SK-N-SH treated with all-trans-retinoic acid at 6 μM for 48 hours (cell line): ENCODE results near the gene DNAAF8.

Source experiments
- ATAC-seq: fragments of 200-7000 bp; cut with Tn5 transposase; 3 replicates; pipeline ENCODE4 v1.9.1; 2020; ENCODE audit warnings: mild to moderate bottlenecking, moderate library complexity
- ARNTL ChIP-seq: fragments of 450-650 bp; formaldehyde crosslinking; IDR thresholded peaks from 2 replicates; pipeline ENCODE4 v1.5.0; 2020; ENCODE audit warnings: low read depth, mild to moderate bottlenecking, moderate library complexity, borderline replicate concordance
- BACH2 ChIP-seq: fragments of 250-450 bp; sonication (Bioruptor Pico); IDR thresholded peaks from 2 replicates; pipeline ENCODE4 v1.9.0; 2021; ENCODE audit warnings: mild to moderate bottlenecking, borderline replicate concordance
- CREB5 ChIP-seq: fragments of 250-450 bp; sonication (Bioruptor Pico); IDR thresholded peaks from 2 replicates; pipeline ENCODE4 v1.5.1; 2020; ENCODE audit warnings: low read depth, mild to moderate bottlenecking, moderate library complexity
- CSDC2 ChIP-seq: fragments of 250-450 bp; sonication (Bioruptor Pico); IDR thresholded peaks from 2 replicates; pipeline ENCODE4 v1.5.0; 2020; ENCODE audit warnings: mild to moderate bottlenecking, moderate library complexity
- CSRNP3 ChIP-seq: fragments of 250-450 bp; sonication (Bioruptor Pico); IDR thresholded peaks from 2 replicates; pipeline ENCODE4 v1.5.1; 2021; ENCODE audit warnings: mild to moderate bottlenecking, moderate library complexity
- ESRRG ChIP-seq: fragments of 250-450 bp; sonication (Bioruptor Pico); IDR thresholded peaks from 2 replicates; pipeline ENCODE4 v1.6.1; 2021; ENCODE audit warnings: mild to moderate bottlenecking
- GLIS3 ChIP-seq: fragments of 250-450 bp; sonication (Bioruptor Pico); IDR thresholded peaks from 2 replicates; pipeline ENCODE4 v1.5.0; 2020; ENCODE audit warnings: mild to moderate bottlenecking, moderate library complexity
- PPARA ChIP-seq: fragments of 250-450 bp; sonication (Bioruptor Pico); IDR thresholded peaks from 2 replicates; pipeline ENCODE4 v1.5.0; 2020; ENCODE audit warnings: mild to moderate bottlenecking, borderline replicate concordance
- RARB ChIP-seq: fragments of 250-450 bp; sonication (Bioruptor Pico); IDR thresholded peaks from 2 replicates; pipeline ENCODE4 v1.8.0; 2021; ENCODE audit warnings: mild to moderate bottlenecking, moderate library complexity
- SNAI2 ChIP-seq: fragments of 250-450 bp; sonication (Bioruptor Pico); IDR thresholded peaks from 2 replicates; pipeline ENCODE4 v1.5.0; 2020; ENCODE audit warnings: mild to moderate bottlenecking, moderate library complexity
- TCF4 ChIP-seq: fragments of 250-450 bp; sonication (Bioruptor Pico); IDR thresholded peaks from 2 replicates; pipeline ENCODE4 v1.8.0; 2021; ENCODE audit warnings: mild to moderate bottlenecking, moderate library complexity, borderline replicate concordance
- TOX ChIP-seq: fragments of 250-450 bp; sonication (Bioruptor Pico); IDR thresholded peaks from 2 replicates; pipeline ENCODE4 v1.8.0; 2021; ENCODE audit warnings: mild to moderate bottlenecking, moderate library complexity, borderline replicate concordance
- TSHZ2 ChIP-seq: fragments of 250-450 bp; sonication (Bioruptor Pico); IDR thresholded peaks from 2 replicates; pipeline ENCODE4 v1.5.0; 2020; ENCODE audit warnings: mild to moderate bottlenecking, moderate library complexity
- ZC3H10 ChIP-seq: fragments of 250-450 bp; sonication (Bioruptor Pico); IDR thresholded peaks from 2 replicates; pipeline ENCODE4 v1.5.1; 2021; ENCODE audit warnings: mild to moderate bottlenecking, moderate library complexity
- ZFP3 ChIP-seq: fragments of 250-450 bp; sonication (Bioruptor Pico); IDR thresholded peaks from 2 replicates; pipeline ENCODE4 v1.5.0; 2020; ENCODE audit warnings: mild to moderate bottlenecking, moderate library complexity
- ZFP30 ChIP-seq: fragments of 450-650 bp; formaldehyde crosslinking; IDR thresholded peaks from 2 replicates; pipeline ENCODE4 v1.5.0; 2022; ENCODE audit warnings: mild to moderate bottlenecking, moderate library complexity
- ZNF565 ChIP-seq: fragments of 450-650 bp; formaldehyde crosslinking; conservative IDR thresholded peaks from 2 replicates; pipeline ENCODE4 v1.5.0; 2020; ENCODE audit warnings: low read depth, mild to moderate bottlenecking, moderate library complexity
- ZNF70 ChIP-seq: fragments of 450-650 bp; formaldehyde crosslinking; IDR thresholded peaks from 2 replicates; pipeline ENCODE4 v1.5.0; 2020; ENCODE audit warnings: mild to moderate bottlenecking, moderate library complexity
- ZNF8 ChIP-seq: fragments of 450-650 bp; formaldehyde crosslinking; IDR thresholded peaks from 2 replicates; pipeline ENCODE4 v1.5.0; 2020; ENCODE audit warnings: mild to moderate bottlenecking, moderate library complexity

The DNAAF8 gene

GRCh38 chr16:4787627-4788482, 53.5 kb downstream of the DNAAF8 start, which contains the start of gene SEPTIN12:
TSS of gene SEPTIN12 (minus strand) at chr16:4788345. CDS start at chr16:4787645, 700 bp downstream.
- ATAC-seq: no peak; the same call in 2 of the 3 replicates
- TF ChIP-seq ZFP3 (CRISPR knock-in tag) (no peak), CSRNP3 (CRISPR knock-in tag) (no peak), CSDC2 (CRISPR knock-in tag) (no peak), BACH2 (CRISPR knock-in tag) (no peak), TSHZ2 (CRISPR knock-in tag) (0 out of 2 replicates have a peak, but pooled peaks have one; percentile 13), GLIS3 (CRISPR knock-in tag) (no peak), ESRRG (CRISPR knock-in tag) (no peak), ZNF565 (CRISPR knock-in tag) (no peak)

- ATAC-seq: no peak
Observed at GRCh38 chr16:4788489-4788889, 54.2 kb downstream of the DNAAF8 start.

GRCh38 chr16:4788910-4789309, 54.6 kb downstream of the DNAAF8 start:
- ATAC-seq: no peak
- TF ChIP-seq CSRNP3 (CRISPR knock-in tag) (no peak), ZNF8 (peak; percentile 32; the same call in 1 of the 2 replicates)

More at GRCh38 chr16:4788489-4788889, 54.2 kb downstream of the DNAAF8 start:
- TF ChIP-seq CREB5 (CRISPR knock-in tag) (no peak), RARB (CRISPR knock-in tag) (no peak), ZC3H10 (CRISPR knock-in tag) (no peak), TOX (CRISPR knock-in tag) (no peak), ZFP3 (CRISPR knock-in tag) (no peak), ZNF70 (CRISPR knock-in tag) (peak; percentile 49; the same call in 1 of the 2 replicates), BACH2 (CRISPR knock-in tag) (no peak)
- TF ChIP-seq, all 23 proteins: peak for 1

GRCh38 chr16:4790261-4790660, 55.9 kb downstream of the DNAAF8 start:
- TF ChIP-seq ZFP30 (CRISPR knock-in tag) (no peak), ZNF70 (CRISPR knock-in tag) (no peak), ZC3H10 (CRISPR knock-in tag) (no peak), CREB5 (CRISPR knock-in tag) (no peak), CSDC2 (CRISPR knock-in tag) (no peak), TSHZ2 (CRISPR knock-in tag) (no peak), BACH2 (CRISPR knock-in tag) (no peak), CSRNP3 (CRISPR knock-in tag) (no peak), ZNF565 (CRISPR knock-in tag) (no peak), SNAI2 (CRISPR knock-in tag) (no peak), GLIS3 (CRISPR knock-in tag) (no peak), TOX (CRISPR knock-in tag) (no peak), PPARA (CRISPR knock-in tag) (no peak), ZFP3 (CRISPR knock-in tag) (no peak), TCF4 (CRISPR knock-in tag) (no peak), ARNTL (CRISPR knock-in tag) (no peak)

More at GRCh38 chr16:4790261-4790660, 55.9 kb downstream of the DNAAF8 start:
- ATAC-seq: no peak
